Measurements from ENCODE around the gene PTPRN2. TPM values are rescaled to one million over a fixed set of nuclear protein-coding genes. Genes with fewer than 3 reads are reported as not detected.

Gene PTPRN2
- total and polyA plus RNA-seq, 2 of the 8 experiments (the other 6 are each of a cell fraction or from before 2014, with no cell fraction given): 2.6 to 4.5 TPM

DNA sequence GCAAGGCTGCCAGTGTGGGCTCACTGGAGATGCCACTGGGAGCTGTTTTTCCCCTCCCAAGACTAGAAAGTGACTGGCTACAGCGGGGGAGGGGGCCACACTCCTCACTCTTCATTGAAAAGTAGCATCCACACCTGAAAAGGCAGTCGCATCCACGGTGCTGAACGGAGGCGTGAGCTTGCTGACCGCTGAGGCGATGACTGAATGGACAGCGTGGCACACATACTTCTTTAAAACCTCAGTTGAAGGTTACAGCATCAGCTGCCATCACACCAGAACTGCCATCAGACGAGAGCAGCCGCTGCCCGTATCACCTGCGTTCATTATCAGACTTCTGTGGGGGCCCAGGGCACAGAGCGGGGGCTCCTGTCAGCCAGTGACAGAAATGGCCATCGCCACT, 923.6 kb downstream of the PTPRN2 start:
- Histone ChIP-seq H3K18ac (ENCODE audit: extremely low read depth, low read length) (no peak overlapping the region), H2AFZ (ENCODE audit: low read length) (no peak overlapping the region), H4K91ac (replicated peaks; ENCODE audit: insufficient read length, low read length) (no peak overlapping the region), H3K36me3 (ENCODE audit: control insufficient read depth in 2 of 4, insufficient read depth in 4 of 4, low read length in 3 of 4) (no peaks in the 10 kb centered on the region), H3K4me1 (replicated peaks in 1 of 4; ENCODE audit: control insufficient read depth in 3 of 4, insufficient read depth in 4 of 4, low read length in 3 of 4) (no peaks in the 10 kb centered on the region), H2AK5ac (ENCODE audit: low read depth, low read length) (no peak overlapping the region), H3K79me1 (ENCODE audit: low read depth, low read length) (no peaks in the 10 kb centered on the region), H2BK5ac (ENCODE audit: low read depth, low read length) (no peak overlapping the region), H2BK20ac (ENCODE audit: low read length) (no peak overlapping the region), H3K4me3 (ENCODE audit: extremely low read depth in 1 of 4, insufficient read depth in 2 of 4, low read depth in 3 of 4, low read length in 4 of 4) (no peak overlapping the region), H3K4ac (replicated peaks; ENCODE audit: insufficient read length, low read depth, low read length) (no peak overlapping the region), H4K8ac (ENCODE audit: extremely low read depth, insufficient read depth, low read length) (no peak overlapping the region), H2BK120ac (replicated peaks; ENCODE audit: low read depth, low read length) (no peak overlapping the region), H3K14ac (ENCODE audit: insufficient read length) (no peak overlapping the region), H3K27ac (ENCODE audit: low read depth, low read length) (no peak overlapping the region), H3K9me3 (ENCODE audit: insufficient read depth in 2 of 2, low read depth in 1 of 2, low read length in 1 of 2) (no peaks in the 10 kb centered on the region), H3K4me2 (ENCODE audit: insufficient read depth in 1 of 2, low read depth in 2 of 2, low read length in 2 of 2) (no peak overlapping the region), H3K79me2 (ENCODE audit: control insufficient read depth in 1 of 2, insufficient read depth in 2 of 2, low read length in 2 of 2) (no peaks in the 10 kb centered on the region), H3K56ac (replicated peaks; ENCODE audit: insufficient read length, low read depth, low read length) (no peak overlapping the region), H3K27me3 (replicated peaks in 1 of 4; ENCODE audit: control insufficient read depth in 3 of 4, extremely low read depth in 1 of 4, insufficient read depth in 3 of 4, low read length in 3 of 4) (no peaks in the 10 kb centered on the region), H3K23me2 (ENCODE audit: low read depth, low read length) (no peaks in the 10 kb centered on the region), H2BK15ac (ENCODE audit: low read length) (no peak overlapping the region), H2BK12ac (ENCODE audit: low read depth, low read length) (no peak overlapping the region), H4K20me1 (replicated peaks in 1 of 2; ENCODE audit: control insufficient read depth in 1 of 2, insufficient read depth in 2 of 2, low read length in 2 of 2) (peaks cover 0 to 2% of the 10 kb centered on the region in 2 experiments), H3K9ac (replicated peaks in 1 of 4; ENCODE audit: extremely low read depth in 1 of 4, low read depth in 3 of 4, low read length in 3 of 4) (no peak overlapping the region), H4K5ac (ENCODE audit: insufficient read length, low read depth, low read length) (no peak overlapping the region), H3K23ac (ENCODE audit: insufficient read length) (no peak overlapping the region)
- FAIRE-seq: no peak
- no peak for DNase-seq (ENCODE audit: low read depth in 1 of 2, low spot score in 2 of 2)
- POLR2A ChIA-PET (ENCODE audit: partially characterized antibody): no interaction called here
- CTCF ChIA-PET (ENCODE audit: partially characterized antibody): interaction anchor here (0.9 kb wide), 1 partner anchor 78 kb away, joined by 3 read pairs; no protein-coding TSS in a partner anchor
- WGBS, 2 experiments (ENCODE audit: extremely low coverage in 1 of 2, insufficient coverage in 1 of 2, insufficient read length in 1 of 2, insufficient replicate concordance in 2 of 2, low coverage in 1 of 2, low lambda C conversion rate in 2 of 2, missing lambda C conversion rate in 1 of 2): 86% methylated on average over 14 of the region's 14 CpGs; no CpG with 5 or more reads in 1 of the 2 experiments
- TF ChIP-seq NRF1 (IDR thresholded peaks at IDR 0.05; ENCODE audit: low read depth, low read length) (no peak), GTF2F1 (IDR thresholded peaks at IDR 0.05; ENCODE audit: borderline replicate concordance, low read depth, low read length) (no peak), POU5F1 (IDR thresholded peaks at IDR 0.05; ENCODE audit: low read depth, low read length) (no peak), CHD2 (IDR thresholded peaks at IDR 0.05; ENCODE audit: low read length) (no peak)

Data from H1 (cell line).